ENCODE results near the gene NR5A1. TPM values are rescaled to one million over a fixed set of nuclear protein-coding genes. Genes with fewer than 3 reads are reported as not detected.

Gene NR5A1
- total RNA-seq, 1 donor from 2014 or later: 1.0 TPM

DNA sequence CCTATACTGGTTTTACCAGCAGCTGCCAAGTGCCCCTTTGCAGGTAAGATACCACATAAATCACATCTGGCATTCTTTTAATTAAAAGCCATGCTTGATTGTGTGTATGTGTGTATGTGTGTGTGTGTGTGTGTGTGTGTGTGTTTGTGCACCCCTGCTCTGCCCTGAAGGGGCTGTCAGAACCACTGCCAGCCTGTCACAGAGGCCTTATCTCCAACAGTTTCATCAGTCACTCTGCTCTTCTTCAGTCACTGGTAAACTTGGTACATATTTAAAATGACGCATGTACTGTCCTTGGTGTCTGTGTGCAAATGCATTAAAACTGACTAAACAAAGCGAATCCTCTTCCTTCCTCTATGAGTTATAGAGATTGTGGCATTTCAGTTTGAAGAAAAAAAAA lies 19.0 kb upstream of the NR5A1 start:
- no peaks in the 10 kb centered on the region for H3K79me2 ChIP-seq (ENCODE audit: low read depth)
- no peak overlapping the region for H3K4me3 ChIP-seq
- no peaks in the 10 kb centered on the region for H3K36me3 ChIP-seq
- no peaks in the 10 kb centered on the region for H3K9me3 ChIP-seq (ENCODE audit: low read depth)
- H3F3A ChIP-seq (ENCODE audit: low read depth): no peaks in the 10 kb centered on the region
- Mint-ChIP-seq H3K27me3 (ENCODE audit: insufficient read depth, low read depth) (no peaks in the 10 kb centered on the region), H3K4me3 (no peak overlapping the region), H3K36me3 (peaks cover 18% of the 10 kb centered on the region), H3K9me3 (no peaks in the 10 kb centered on the region), H3K4me1 (no peaks in the 10 kb centered on the region), H3K27ac (peak overlapping the region; percentile 29)
- no peak overlapping the region for H3K27ac ChIP-seq
- H3K4me1 ChIP-seq: peaks cover 5% of the 10 kb centered on the region
- no peak overlapping the region for H3K4me2 ChIP-seq
- no peak overlapping the region for H2AFZ ChIP-seq (replicated peaks)
- TF ChIP-seq, protein P1, sequence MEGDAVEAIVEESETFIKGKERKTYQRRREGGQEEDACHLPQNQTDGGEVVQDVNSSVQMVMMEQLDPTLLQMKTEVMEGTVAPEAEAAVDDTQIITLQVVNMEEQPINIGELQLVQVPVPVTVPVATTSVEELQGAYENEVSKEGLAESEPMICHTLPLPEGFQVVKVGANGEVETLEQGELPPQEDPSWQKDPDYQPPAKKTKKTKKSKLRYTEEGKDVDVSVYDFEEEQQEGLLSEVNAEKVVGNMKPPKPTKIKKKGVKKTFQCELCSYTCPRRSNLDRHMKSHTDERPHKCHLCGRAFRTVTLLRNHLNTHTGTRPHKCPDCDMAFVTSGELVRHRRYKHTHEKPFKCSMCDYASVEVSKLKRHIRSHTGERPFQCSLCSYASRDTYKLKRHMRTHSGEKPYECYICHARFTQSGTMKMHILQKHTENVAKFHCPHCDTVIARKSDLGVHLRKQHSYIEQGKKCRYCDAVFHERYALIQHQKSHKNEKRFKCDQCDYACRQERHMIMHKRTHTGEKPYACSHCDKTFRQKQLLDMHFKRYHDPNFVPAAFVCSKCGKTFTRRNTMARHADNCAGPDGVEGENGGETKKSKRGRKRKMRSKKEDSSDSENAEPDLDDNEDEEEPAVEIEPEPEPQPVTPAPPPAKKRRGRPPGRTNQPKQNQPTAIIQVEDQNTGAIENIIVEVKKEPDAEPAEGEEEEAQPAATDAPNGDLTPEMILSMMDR (IDR thresholded peaks at IDR 0.05): no peak
- TF ChIP-seq EZH2phosphoT487 (IDR thresholded peaks at IDR 0.05): no peak
- TF ChIP-seq EZH2 (IDR thresholded peaks at IDR 0.05): no peak
- H4K20me1 ChIP-seq (ENCODE audit: low read depth): peaks cover 12% of the 10 kb centered on the region
- H3K9ac ChIP-seq: no peak overlapping the region
- no peak for DNase-seq (ENCODE audit: low spot score)
- H3K27me3 ChIP-seq: no peaks in the 10 kb centered on the region

DNA sequence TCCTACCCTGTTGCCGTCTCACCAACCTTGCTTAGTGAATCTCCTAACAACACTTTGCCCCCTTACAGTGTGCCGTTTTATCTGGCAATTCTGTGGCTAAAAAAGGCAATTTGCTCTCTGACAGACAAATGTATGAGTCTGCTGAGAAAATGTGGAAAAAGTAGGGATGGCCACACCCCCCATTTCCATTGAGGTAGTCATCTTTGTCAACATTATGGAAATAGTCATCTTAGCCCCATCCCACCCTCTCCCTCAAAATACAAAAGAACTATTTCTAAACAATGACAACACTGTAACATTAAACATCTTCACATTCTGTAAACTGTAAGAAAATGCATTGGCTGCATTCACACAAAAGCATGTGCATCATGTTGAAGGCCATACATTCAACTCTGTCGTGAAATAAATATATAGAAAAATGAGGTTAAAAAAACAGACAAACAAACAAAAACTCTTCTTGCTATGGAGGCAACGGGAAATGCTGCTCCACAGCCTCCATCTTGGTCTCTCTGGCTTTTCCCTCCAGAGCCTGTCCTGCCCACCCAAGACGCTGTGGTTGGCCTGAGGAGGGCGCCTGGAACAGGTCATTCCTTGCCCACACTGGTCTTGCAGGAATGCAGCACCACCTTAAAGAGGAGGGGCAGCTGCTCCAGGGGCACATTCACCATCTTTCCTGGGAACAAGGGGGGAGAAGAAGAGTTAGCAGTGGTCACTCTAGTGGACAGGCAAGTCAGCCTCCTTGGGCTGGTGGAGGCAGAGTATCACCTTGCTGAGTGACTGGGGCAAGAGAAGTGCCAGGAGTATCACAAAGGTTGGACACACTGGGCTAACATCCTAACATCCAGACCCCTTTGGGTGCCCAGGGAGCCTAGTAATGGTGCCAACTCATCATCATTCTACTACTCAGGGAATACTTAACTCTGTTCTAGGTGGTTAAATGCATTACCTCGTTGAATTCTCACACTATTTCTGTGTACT lies 15.2 kb upstream of the NR5A1 start:
- Histone ChIP-seq H3K79me2 (ENCODE audit: low read depth) (no peaks in the 10 kb centered on the region), H3K36me3 (no peaks in the 10 kb centered on the region), H3K27ac (peak overlapping the region; percentile 51), H4K20me1 (ENCODE audit: low read depth) (no peaks in the 10 kb centered on the region), H3F3A (ENCODE audit: low read depth) (peaks cover 11% of the 10 kb centered on the region), H2AFZ (replicated peaks) (no peak overlapping the region), H3K4me1 (peaks cover 15% of the 10 kb centered on the region), H3K4me2 (no peak overlapping the region), H3K27me3 (no peaks in the 10 kb centered on the region), H3K4me3 (no peak overlapping the region), H3K9ac (no peak overlapping the region), H3K9me3 (ENCODE audit: low read depth) (no peaks in the 10 kb centered on the region)
- Mint-ChIP-seq H3K27ac (no peak overlapping the region), H3K9me3 (no peaks in the 10 kb centered on the region), H3K4me1 (peaks cover 9% of the 10 kb centered on the region), H3K27me3 (ENCODE audit: insufficient read depth, low read depth) (no peaks in the 10 kb centered on the region), H3K4me3 (no peak overlapping the region), H3K36me3 (peaks cover 34% of the 10 kb centered on the region)
- TF ChIP-seq EZH2 (IDR thresholded peaks at IDR 0.05) (no peak), EZH2phosphoT487 (IDR thresholded peaks at IDR 0.05) (no peak)
- TF ChIP-seq, protein P1 (IDR thresholded peaks at IDR 0.05): peak; percentile 36
- peak; percentile 66 for DNase-seq (ENCODE audit: low spot score)

DNA sequence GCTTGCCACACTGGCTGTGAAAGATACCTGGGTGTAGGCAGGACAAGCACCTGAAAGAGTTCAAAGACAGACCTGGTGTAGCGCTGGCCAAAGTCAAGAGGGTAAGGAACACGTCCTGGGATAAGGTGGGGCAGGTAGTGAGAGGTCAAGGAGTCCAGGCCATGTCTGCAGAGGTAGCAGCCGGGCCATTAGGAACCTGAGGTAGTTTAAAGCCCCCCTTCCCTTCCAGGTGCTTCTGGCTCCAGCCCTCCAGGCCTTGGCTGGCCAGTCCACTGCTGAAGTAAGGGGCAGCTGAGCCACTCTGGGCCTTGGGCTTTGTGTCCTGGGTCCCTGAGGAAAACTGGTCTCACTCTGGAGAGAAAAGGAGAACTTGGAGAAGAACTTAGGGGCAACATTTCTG lies 13.9 kb upstream of the NR5A1 start:
- no peaks in the 10 kb centered on the region for H3K36me3 ChIP-seq
- no peak overlapping the region for H2AFZ ChIP-seq (replicated peaks)
- H3K27ac ChIP-seq: no peak overlapping the region
- peaks cover 13% of the 10 kb centered on the region for H3K4me1 Mint-ChIP-seq
- H3K4me2 ChIP-seq: no peak overlapping the region
- DNase-seq (ENCODE audit: low spot score): no peak
- H4K20me1 ChIP-seq (ENCODE audit: low read depth): no peaks in the 10 kb centered on the region
- H3K9me3 ChIP-seq (ENCODE audit: low read depth): no peaks in the 10 kb centered on the region
- H3K4me3 ChIP-seq: no peak overlapping the region
- no peaks in the 10 kb centered on the region for H3K9me3 Mint-ChIP-seq
- no peak overlapping the region for H3K4me3 Mint-ChIP-seq
- no peak overlapping the region for H3K9ac ChIP-seq
- H3K79me2 ChIP-seq (ENCODE audit: low read depth): no peaks in the 10 kb centered on the region
- no peak overlapping the region for H3K27ac Mint-ChIP-seq
- no peak for TF ChIP-seq EZH2 (IDR thresholded peaks at IDR 0.05)
- TF ChIP-seq, protein P1 (IDR thresholded peaks at IDR 0.05): no peak
- TF ChIP-seq EZH2phosphoT487 (IDR thresholded peaks at IDR 0.05): no peak
- H3K36me3 Mint-ChIP-seq: peaks cover 38% of the 10 kb centered on the region
- no peaks in the 10 kb centered on the region for H3K27me3 ChIP-seq
- peaks cover 11% of the 10 kb centered on the region for H3F3A ChIP-seq (ENCODE audit: low read depth)
- H3K27me3 Mint-ChIP-seq (ENCODE audit: insufficient read depth, low read depth): peaks cover 3% of the 10 kb centered on the region
- H3K4me1 ChIP-seq: peaks cover 15% of the 10 kb centered on the region
